Skin epidermis (tissue), 12 donors: ENCODE results near the gene KCTD7.
"Not testable (repeated sequence)": the region's sequence is repeated elsewhere in the genome, so short reads cannot be mapped to it uniquely, and the experiment has no call there.

ENCODE experiments used
- H3K27ac ChIP-seq, 21 experiments: fragments of 200-600 bp; sonication (generic) in 11 of 21; one replicate each; pipeline ENCODE4 v1.5.0; 2020; ENCODE audit warnings: mild to moderate bottlenecking in 3 of 21, inconsistent platforms in 2 of 21, moderate library complexity in 2 of 21
- H3K4me3 ChIP-seq, 7 experiments: fragments of 200-600 bp; sonication (generic) in 2 of 7; one replicate each; pipeline ENCODE4 v1.5.0; 2020; ENCODE audit warnings: inconsistent platforms in 2 of 7, mild to moderate bottlenecking in 2 of 7, moderate library complexity in 1 of 7

The KCTD7 gene

GRCh38 chr7:66642186-66642585 lies 13.5 kb downstream of the KCTD7 start:
- Histone ChIP-seq H3K27ac (no peak overlapping the region), H3K4me3 (no peak overlapping the region)

- no peak overlapping the region for H3K27ac ChIP-seq
- H3K4me3 ChIP-seq, result no peak overlapping the region
Observed at GRCh38 chr7:66642932-66643331, 14.3 kb downstream of the KCTD7 start.

- no peak overlapping the region for H3K27ac ChIP-seq
- H3K4me3 ChIP-seq, result no peak overlapping the region
Observed at GRCh38 chr7:66643395-66643794, 14.7 kb downstream of the KCTD7 start.

GRCh38 chr7:66651026-66651425 lies 22.3 kb downstream of the KCTD7 start:
- H3K27ac ChIP-seq, H3K4me3 ChIP-seq: not testable (repeated sequence)

GRCh38 chr7:66653719-66654274 lies 25.1 kb downstream of the KCTD7 start:
- peak overlapping the region; percentile 58 to 96 (median 85) for H3K4me3 ChIP-seq
- H3K27ac ChIP-seq, result peak overlapping the region; percentile 54 to 99 (median 97)

- peak overlapping the region; percentile 54 to 99 (median 97) for H3K27ac ChIP-seq
- peak overlapping the region; percentile 58 to 96 (median 85) for H3K4me3 ChIP-seq
Observed at GRCh38 chr7:66654275-66655112, 25.8 kb downstream of the KCTD7 start.

GRCh38 chr7:66655113-66655806 lies 26.6 kb downstream of the KCTD7 start:
- Histone ChIP-seq H3K4me3 (peak overlapping the region; percentile 58 to 96 (median 85)), H3K27ac (peak overlapping the region; percentile 54 to 99 (median 97))

- Histone ChIP-seq H3K4me3 (peak overlapping the region; percentile 58 to 96 (median 85)), H3K27ac (peak overlapping the region in 16 of 21 experiments; percentile 26 to 99 (median 97))
Observed at GRCh38 chr7:66655826-66656485, 27.3 kb downstream of the KCTD7 start.

- Histone ChIP-seq H3K4me3 (no peak overlapping the region), H3K27ac (no peak overlapping the region)
Observed at GRCh38 chr7:66657798-66658197, 29.1 kb downstream of the KCTD7 start.

GRCh38 chr7:66662646-66663264 lies 34.1 kb downstream of the KCTD7 start:
- Histone ChIP-seq H3K4me3 (no peak overlapping the region), H3K27ac (no peak overlapping the region)

- Histone ChIP-seq H3K4me3 (no peak overlapping the region), H3K27ac (no peak overlapping the region)
Observed at GRCh38 chr7:66664590-66665293, 36.1 kb downstream of the KCTD7 start.

GRCh38 chr7:66666313-66666952 lies 37.8 kb downstream of the KCTD7 start:
- Histone ChIP-seq H3K27ac (no peak overlapping the region), H3K4me3 (no peak overlapping the region)

- H3K27ac ChIP-seq, result no peak overlapping the region
- no peak overlapping the region for H3K4me3 ChIP-seq
Observed at GRCh38 chr7:66667023-66667728, 38.5 kb downstream of the KCTD7 start.

GRCh38 chr7:66668112-66668511 lies 39.4 kb downstream of the KCTD7 start:
- Histone ChIP-seq H3K4me3 (no peak overlapping the region), H3K27ac (no peak overlapping the region)

GRCh38 chr7:66668677-66669076 lies 40.0 kb downstream of the KCTD7 start:
- H3K27ac ChIP-seq, result no peak overlapping the region
- H3K4me3 ChIP-seq, result no peak overlapping the region

GRCh38 chr7:66669088-66669487 lies 40.4 kb downstream of the KCTD7 start:
- H3K27ac ChIP-seq, result peak overlapping the region in 2 of 21 experiments; percentile 34
- H3K4me3 ChIP-seq, result no peak overlapping the region

- Histone ChIP-seq H3K4me3 (no peak overlapping the region), H3K27ac (peak overlapping the region in 1 of 21 experiments; percentile 34)
Observed at GRCh38 chr7:66669496-66669895, 40.8 kb downstream of the KCTD7 start.

GRCh38 chr7:66671034-66671433 lies 42.4 kb downstream of the KCTD7 start:
- Histone ChIP-seq H3K27ac (peak overlapping the region in 2 of 21 experiments; percentile 36 to 59), H3K4me3 (no peak overlapping the region)
